ENCODE data around the gene CBARP.

DNA sequence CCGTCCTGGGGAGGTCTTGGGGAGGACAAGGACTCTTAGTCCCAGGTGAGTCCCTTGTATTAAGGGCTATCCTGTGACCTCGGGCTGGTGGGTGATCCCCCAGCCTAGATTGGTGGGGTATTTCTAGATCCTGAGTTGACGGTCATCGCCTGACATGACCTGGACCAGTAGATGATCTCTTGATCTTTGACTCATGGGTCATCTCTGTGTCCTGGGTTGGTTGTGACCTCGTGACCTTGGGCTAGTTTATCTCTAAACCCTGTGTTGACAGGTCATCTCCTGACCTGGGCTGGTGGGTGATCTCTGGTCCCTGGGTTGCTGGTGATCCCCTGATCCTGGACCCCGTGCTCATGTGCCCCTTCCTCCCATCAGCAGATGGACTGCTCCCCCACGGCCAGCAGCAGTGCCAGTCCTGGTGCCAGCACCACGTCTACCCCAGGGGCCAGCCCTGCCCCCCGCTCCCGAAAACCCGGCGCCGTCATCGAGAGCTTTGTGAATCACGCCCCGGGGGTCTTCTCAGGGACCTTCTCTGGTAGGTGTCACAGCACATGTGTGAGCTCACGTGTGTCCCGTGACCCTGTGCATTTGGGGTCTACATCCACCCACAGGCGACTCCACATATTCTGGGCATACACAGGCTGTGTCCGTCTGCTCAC, 16.9 kb upstream of the CBARP start:
- TF ChIP-seq GATA2 (IDR thresholded peaks at IDR 0.05; ENCODE audit: low read depth, low read length): no peak
- TF ChIP-seq GATA3 (IDR thresholded peaks at IDR 0.05; ENCODE audit: low read depth, low read length): no peak

Data from SH-SY5Y (cell line).